NCI-H526 treated with DMSO at 0.1 percent for 48 hours (cell line): ENCODE results near the gene CKAP2L.

ENCODE experiments used
- DNase-seq: peaks from one replicate; lab custom pipeline; 2025; lab: John Stamatoyannopoulos, UW

Gene CKAP2L

GRCh38 chr2:112762276-112762675 is 2.1 kb downstream of the CKAP2L start:
- DNase-seq: no peak

- no peak for DNase-seq
Observed at GRCh38 chr2:112760149-112760548, 4.3 kb downstream of the CKAP2L start.

- DNase-seq: no peak
Observed at GRCh38 chr2:112758711-112759110, 5.7 kb downstream of the CKAP2L start.

GRCh38 chr2:112757265-112757664 is 7.1 kb downstream of the CKAP2L start:
- DNase-seq: no peak

- no peak for DNase-seq
Observed at GRCh38 chr2:112756207-112756606, 8.2 kb downstream of the CKAP2L start.

- no peak for DNase-seq
Observed at GRCh38 chr2:112755444-112755843, 9.0 kb downstream of the CKAP2L start.

- no peak for DNase-seq
Observed at GRCh38 chr2:112754564-112754963, 9.8 kb downstream of the CKAP2L start.

GRCh38 chr2:112752667-112753066 is 11.7 kb downstream of the CKAP2L start:
- no peak for DNase-seq

GRCh38 chr2:112751451-112752197 is 12.8 kb downstream of the CKAP2L start:
- DNase-seq: no peak

GRCh38 chr2:112750560-112750843 is 13.9 kb downstream of the CKAP2L start:
- no peak for DNase-seq

GRCh38 chr2:112749755-112750559 is 14.5 kb downstream of the CKAP2L start:
- peak; percentile 19 for DNase-seq

GRCh38 chr2:112740527-112740926 is 23.9 kb downstream of the CKAP2L start:
- DNase-seq: no peak

- no peak for DNase-seq
Observed at GRCh38 chr2:112737542-112738232, 26.7 kb downstream of the CKAP2L start.

GRCh38 chr2:112733871-112734270 is 30.5 kb downstream of the CKAP2L start:
- DNase-seq: no peak

GRCh38 chr2:112733456-112733855 is 31.0 kb downstream of the CKAP2L start:
- no peak for DNase-seq

- no peak for DNase-seq
Observed at GRCh38 chr2:112731479-112731878, 32.9 kb downstream of the CKAP2L start.

GRCh38 chr2:112730791-112731190 is 33.6 kb downstream of the CKAP2L start:
- DNase-seq: no peak

- DNase-seq: no peak
Observed at GRCh38 chr2:112730216-112730615, 34.2 kb downstream of the CKAP2L start.

GRCh38 chr2:112728378-112729175 is 35.8 kb downstream of the CKAP2L start:
- no peak for DNase-seq

GRCh38 chr2:112728029-112728362 is 36.4 kb downstream of the CKAP2L start:
- DNase-seq: no peak

GRCh38 chr2:112727276-112728028 is 37.0 kb downstream of the CKAP2L start:
- no peak for DNase-seq
